A673 (cell line): ENCODE results near the gene ADGRL3. TPM values are rescaled to one million over a fixed set of nuclear protein-coding genes. Genes with fewer than 3 reads are reported as not detected.

Experiments
- BruUV-seq: library from RNA; stranded (reverse); fragments of 400-500 nt; replicated peaks from 2 replicates; lab custom pipeline; 2021; lab: Mats Ljungman, UMichigan
- CTCF ChIA-PET: fragments of 300-600 bp; sonication (Branson Sonifier 250); formaldehyde crosslinking; loops from one replicate; lab custom pipeline; 2022; ENCODE audit warnings: antibody characterized with exemption; lab: Charles Lee
- POLR2A ChIA-PET: fragments of 300-600 bp; sonication (Branson Sonifier 250); formaldehyde crosslinking; loops from one replicate; lab custom pipeline; 2022; ENCODE audit warnings: antibody characterized with exemption; ENCODE audit not compliant: low non-redundant PET; lab: Charles Lee
- DNase-seq: peaks from one replicate; pipeline ENCODE4 v3.0.0-alpha.2; 2015; ENCODE audit warnings: low spot score
- H3K27ac ChIP-seq: fragments of 200-600 bp; sonication (generic); 2 replicates; pipeline ENCODE4 v1.5.1; 2016; ENCODE audit warnings: mixed run types, low read depth, mild to moderate bottlenecking, mixed read lengths, antibody characterized with exemption, low read length; ENCODE audit not compliant: poor library complexity, severe bottlenecking
- H3K27me3 ChIP-seq: fragments of 200-600 bp; sonication (generic); replicated peaks from 2 replicates; pipeline ENCODE4 v1.6.1; 2017; ENCODE audit warnings: mixed run types, low read depth, mild to moderate bottlenecking, mixed read lengths, antibody characterized with exemption, low read length; ENCODE audit not compliant: insufficient read depth, poor library complexity
- H3K36me3 ChIP-seq: fragments of 200-600 bp; sonication (generic); 2 replicates; pipeline ENCODE4 v1.6.1; 2016; ENCODE audit warnings: mixed run types, mild to moderate bottlenecking, mixed read lengths, antibody characterized with exemption, low read length; ENCODE audit not compliant: insufficient read depth, poor library complexity, severe bottlenecking
- H3K4me1 ChIP-seq: fragments of 200-600 bp; sonication (generic); 2 replicates; pipeline ENCODE4 v1.6.1; 2017; ENCODE audit warnings: mixed run types, mild to moderate bottlenecking, mixed read lengths, antibody characterized with exemption, low read length; ENCODE audit not compliant: insufficient read depth, poor library complexity, severe bottlenecking
- H3K4me3 ChIP-seq: fragments of 200-600 bp; sonication (generic); 2 replicates; pipeline ENCODE4 v1.5.1; 2016; ENCODE audit warnings: low read depth, mixed run types, mild to moderate bottlenecking, mixed read lengths, low read length; ENCODE audit not compliant: poor library complexity, severe bottlenecking
- H3K9me3 ChIP-seq: fragments of 200-600 bp; sonication (generic); 2 replicates; pipeline ENCODE4 v1.6.1; 2016; ENCODE audit warnings: mixed run types, low read depth, mild to moderate bottlenecking, mixed read lengths, antibody characterized with exemption, low read length; ENCODE audit not compliant: poor library complexity, severe bottlenecking
- CTCF ChIP-seq: fragments of 300-800, 200-600 bp; sonication (generic); conservative IDR thresholded peaks from 2 replicates; pipeline ENCODE4 v1.5.1; 2017; ENCODE audit warnings: low read depth, mild to moderate bottlenecking, antibody characterized with exemption, low read length, moderate library complexity, mixed read lengths
- EZH2 ChIP-seq: fragments of 200-600 bp; sonication (generic); IDR thresholded peaks from 2 replicates; pipeline ENCODE4 v1.6.1; 2017; ENCODE audit warnings: borderline replicate concordance, low read depth, mild to moderate bottlenecking, mixed read lengths, antibody characterized with exemption, low read length; ENCODE audit not compliant: poor library complexity, severe bottlenecking
- intact Hi-C: fragments of 100-400 bp; cut with micrococcal nuclease; formaldehyde crosslinking; loops from one replicate; pipeline ENCODE4 v1.10.0; 2022; ENCODE audit not compliant: unreplicated experiment
- total RNA-seq: library from RNA; stranded (reverse); gene quantifications from 2 replicates; pipeline ENCODE4 v1.2.3, GENCODE V29; 2021

Gene ADGRL3
- total RNA-seq, 1 experiment from 2014 or later: not detected

DNA sequence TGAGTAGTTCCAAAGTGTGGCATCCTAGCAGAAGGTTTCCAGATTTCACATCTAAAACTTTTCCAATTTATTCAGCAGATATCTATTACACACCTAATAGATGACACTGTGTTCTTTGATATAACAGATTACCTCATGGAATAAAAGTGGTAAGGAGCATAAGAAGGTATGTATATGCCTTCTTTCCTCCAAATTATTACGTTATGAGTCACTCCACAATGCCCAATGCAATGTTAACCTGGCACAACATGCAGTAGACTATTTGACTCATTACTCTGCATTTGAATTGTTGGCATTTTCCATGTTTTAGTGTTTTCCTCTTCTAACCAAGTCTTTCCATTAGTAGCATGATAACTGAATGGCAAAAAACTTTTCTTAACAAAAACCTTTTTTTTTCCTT, 383.6 kb downstream of the ADGRL3 start:
- TF ChIP-seq CTCF (no peak), EZH2 (no peak)
- BruUV-seq: no TSS peak
- intact Hi-C loops: no loop called here
- no peaks in the 10 kb centered on the region for H3K4me1 ChIP-seq
- H3K36me3 ChIP-seq: no peaks in the 10 kb centered on the region
- H3K27ac ChIP-seq: no peak overlapping the region
- DNase-seq: no peak
- no peaks in the 10 kb centered on the region for H3K27me3 ChIP-seq
- no peak overlapping the region for H3K4me3 ChIP-seq
- CTCF ChIA-PET: no interaction called here
- H3K9me3 ChIP-seq: no peaks in the 10 kb centered on the region
- POLR2A ChIA-PET: no interaction called here

DNA sequence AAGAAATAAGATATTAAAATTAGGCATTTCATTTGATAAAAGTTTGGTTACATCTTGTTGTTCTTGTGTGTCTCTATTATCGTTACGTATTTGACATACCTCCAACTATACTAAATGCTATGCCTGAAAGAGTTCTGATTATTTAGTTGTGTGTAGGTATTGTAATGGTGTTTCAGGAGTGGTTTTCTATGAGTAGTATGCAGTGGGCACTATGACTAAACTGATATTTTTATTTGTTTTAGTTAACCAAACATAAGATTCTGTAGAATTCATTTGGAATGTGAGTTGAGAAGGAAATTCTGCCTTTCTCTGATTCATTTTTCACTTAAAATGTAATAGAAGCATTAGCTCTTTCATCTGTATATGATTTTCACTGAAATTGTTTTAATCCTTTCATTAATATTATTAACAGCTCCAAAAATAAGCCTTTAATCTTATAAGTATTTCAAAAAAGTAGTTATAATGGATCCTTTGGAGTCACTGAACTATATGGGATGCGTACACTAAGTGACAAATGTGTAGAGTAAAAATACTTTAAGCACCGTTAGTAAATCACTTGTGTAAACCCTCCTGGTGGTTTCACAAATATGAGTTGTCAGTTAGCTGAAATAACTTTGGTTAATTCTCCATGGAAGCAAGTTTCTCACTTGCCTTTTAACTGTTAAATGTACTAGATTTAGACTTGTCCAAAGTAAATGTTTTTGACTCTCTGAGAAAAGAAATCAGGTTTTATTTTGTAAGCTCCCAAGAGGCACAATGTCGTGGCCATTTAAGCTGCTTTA, 388.7 kb downstream of the ADGRL3 start:
- Histone ChIP-seq H3K27me3 (no peaks in the 10 kb centered on the region), H3K36me3 (no peaks in the 10 kb centered on the region), H3K4me1 (no peaks in the 10 kb centered on the region), H3K27ac (no peak overlapping the region), H3K9me3 (no peaks in the 10 kb centered on the region), H3K4me3 (no peak overlapping the region)
- no peak for TF ChIP-seq EZH2
- no peak for TF ChIP-seq CTCF
- DNase-seq: no peak
- POLR2A ChIA-PET: no interaction called here
- CTCF ChIA-PET: no interaction called here
- no TSS peak for BruUV-seq
- intact Hi-C loops: no loop called here

GRCh38 chr4:61590881-61591280, 390.8 kb downstream of the ADGRL3 start:
- CTCF ChIA-PET: no interaction called here
- no peaks in the 10 kb centered on the region for H3K27me3 ChIP-seq
- TF ChIP-seq EZH2 (no peak), CTCF (no peak)
- no TSS peak for BruUV-seq
- no peaks in the 10 kb centered on the region for H3K36me3 ChIP-seq
- no peaks in the 10 kb centered on the region for H3K4me1 ChIP-seq
- H3K4me3 ChIP-seq: no peak overlapping the region
- intact Hi-C loops: no loop called here
- no peaks in the 10 kb centered on the region for H3K9me3 ChIP-seq
- POLR2A ChIA-PET: no interaction called here
- DNase-seq: no peak
- no peak overlapping the region for H3K27ac ChIP-seq
